ENCODE data around the gene FTO. TPM values are rescaled to one million over a fixed set of nuclear protein-coding genes. Genes with fewer than 3 reads are reported as not detected.

FTO gene
- total RNA-seq, 4 donors from 2014 or later, result 21.3 to 50.5 (median 40.8) TPM

DNA sequence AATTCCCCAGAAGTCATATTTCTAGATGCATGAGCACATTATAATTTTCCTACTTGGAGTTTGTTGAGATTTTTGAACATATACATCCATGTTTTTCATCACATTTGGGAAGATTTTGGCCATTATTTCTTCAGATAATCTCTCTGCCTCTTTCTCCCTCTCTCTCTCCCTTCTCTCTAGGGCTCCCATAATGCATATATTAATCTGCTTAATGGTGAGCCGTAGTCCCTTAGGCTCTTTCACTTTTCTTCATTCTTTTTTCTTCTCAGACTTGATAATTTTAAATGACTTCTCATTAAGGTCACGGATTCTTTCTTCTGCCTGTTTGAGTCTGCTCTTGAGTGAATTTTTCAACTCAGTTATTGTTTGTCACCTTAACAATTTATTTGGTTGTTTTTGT lies 481.1 kb downstream of the FTO start:
- Histone ChIP-seq H3K4me3 (no peak overlapping the region), H3K27ac (no peak overlapping the region), H3K27me3 (peaks cover 16% of the 10 kb centered on the region), H3K9me3 (no peaks in the 10 kb centered on the region), H3K4me1 (no peaks in the 10 kb centered on the region), H3K36me3 (no peaks in the 10 kb centered on the region)
- TF ChIP-seq, protein P1, sequence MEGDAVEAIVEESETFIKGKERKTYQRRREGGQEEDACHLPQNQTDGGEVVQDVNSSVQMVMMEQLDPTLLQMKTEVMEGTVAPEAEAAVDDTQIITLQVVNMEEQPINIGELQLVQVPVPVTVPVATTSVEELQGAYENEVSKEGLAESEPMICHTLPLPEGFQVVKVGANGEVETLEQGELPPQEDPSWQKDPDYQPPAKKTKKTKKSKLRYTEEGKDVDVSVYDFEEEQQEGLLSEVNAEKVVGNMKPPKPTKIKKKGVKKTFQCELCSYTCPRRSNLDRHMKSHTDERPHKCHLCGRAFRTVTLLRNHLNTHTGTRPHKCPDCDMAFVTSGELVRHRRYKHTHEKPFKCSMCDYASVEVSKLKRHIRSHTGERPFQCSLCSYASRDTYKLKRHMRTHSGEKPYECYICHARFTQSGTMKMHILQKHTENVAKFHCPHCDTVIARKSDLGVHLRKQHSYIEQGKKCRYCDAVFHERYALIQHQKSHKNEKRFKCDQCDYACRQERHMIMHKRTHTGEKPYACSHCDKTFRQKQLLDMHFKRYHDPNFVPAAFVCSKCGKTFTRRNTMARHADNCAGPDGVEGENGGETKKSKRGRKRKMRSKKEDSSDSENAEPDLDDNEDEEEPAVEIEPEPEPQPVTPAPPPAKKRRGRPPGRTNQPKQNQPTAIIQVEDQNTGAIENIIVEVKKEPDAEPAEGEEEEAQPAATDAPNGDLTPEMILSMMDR (IDR thresholded peaks at IDR 0.05), result no peak
- TF ChIP-seq POLR2AphosphoS5 (IDR thresholded peaks at IDR 0.05) (no peak), EP300 (IDR thresholded peaks at IDR 0.05; ENCODE audit: low read depth) (no peak), POLR2A (IDR thresholded peaks at IDR 0.05) (no peak)
- 69 to 80% methylated on average over 2 of the region's 2 CpGs for WGBS, 2 donors (ENCODE audit: low coverage in 1 of 2)
- in situ Hi-C loops (cut with MboI; ENCODE audit: low pct_ligation_motif_present in 1 of 4, low pct_unique_long_range_greater_than_20kb in 1 of 4, low sequenced_read_pairs in 3 of 4), result no loop called here
- intact Hi-C loops (cut with DNase I; ENCODE audit: low total_unique reads), result no loop called here
- no peak for DNase-seq

DNA sequence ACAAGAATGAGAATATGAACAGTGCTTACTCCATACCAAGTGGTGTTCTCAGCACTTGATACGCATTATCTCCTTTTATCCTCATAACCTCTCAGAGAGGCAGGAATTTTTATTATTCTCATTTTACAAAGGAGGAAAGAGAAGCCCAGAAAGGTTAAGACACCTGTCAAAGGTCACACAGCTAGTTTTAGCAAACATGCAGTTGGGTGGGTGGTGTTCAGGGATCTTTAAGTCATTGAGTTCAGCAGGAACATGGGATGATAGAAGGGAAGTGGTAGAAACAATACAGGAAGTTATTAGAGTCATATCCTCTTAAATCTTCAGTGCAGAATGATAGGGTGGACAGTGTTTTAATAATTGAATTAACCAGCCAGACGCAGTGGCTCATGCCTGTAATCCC lies 487.2 kb downstream of the FTO start:
- no peaks in the 10 kb centered on the region for H3K36me3 ChIP-seq
- no peak for TF ChIP-seq EP300 (IDR thresholded peaks at IDR 0.05; ENCODE audit: low read depth)
- no peak for TF ChIP-seq POLR2AphosphoS5 (IDR thresholded peaks at IDR 0.05)
- no peak for TF ChIP-seq POLR2A (IDR thresholded peaks at IDR 0.05)
- TF ChIP-seq, protein P1 (IDR thresholded peaks at IDR 0.05), result no peak
- WGBS, 2 donors (ENCODE audit: low coverage in 1 of 2), result 90 to 92% methylated on average over 2 of the region's 2 CpGs
- no peak for DNase-seq
- no peak overlapping the region for H3K4me3 ChIP-seq
- peaks cover 3 to 5% of the 10 kb centered on the region in 2 donors for H3K9me3 ChIP-seq
- intact Hi-C loops (cut with DNase I; ENCODE audit: low total_unique reads) (no loop called here), in situ Hi-C loops (cut with MboI; ENCODE audit: low pct_ligation_motif_present in 1 of 4, low pct_unique_long_range_greater_than_20kb in 1 of 4, low sequenced_read_pairs in 3 of 4) (no loop called here)
- H3K27ac ChIP-seq, result no peak overlapping the region
- peaks cover 24% of the 10 kb centered on the region for H3K27me3 ChIP-seq
- H3K4me1 ChIP-seq, result no peaks in the 10 kb centered on the region

DNA sequence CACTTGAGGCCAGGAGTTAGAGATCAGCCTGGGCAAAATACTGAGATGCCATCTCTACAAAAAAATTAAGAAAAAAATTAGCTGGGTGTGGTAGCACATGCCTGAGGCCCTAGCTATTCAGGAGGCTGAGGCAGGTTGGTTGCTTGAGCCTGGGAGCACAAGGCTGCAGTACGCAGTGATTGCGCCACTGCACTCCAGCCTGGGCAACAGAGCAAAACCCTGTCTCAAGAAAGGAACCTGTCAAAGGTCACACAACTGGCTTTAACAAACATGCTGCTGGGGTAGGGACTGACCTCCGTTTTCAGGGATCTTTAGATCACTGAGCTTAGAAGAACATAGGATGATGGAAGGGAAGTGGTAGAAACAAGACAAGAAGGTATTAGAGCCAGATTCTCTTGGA lies 487.6 kb downstream of the FTO start:
- Histone ChIP-seq H3K27ac (no peak overlapping the region), H3K36me3 (no peaks in the 10 kb centered on the region), H3K9me3 (peaks cover 3 to 5% of the 10 kb centered on the region in 2 donors), H3K4me1 (no peaks in the 10 kb centered on the region), H3K4me3 (no peak overlapping the region), H3K27me3 (peaks cover 22% of the 10 kb centered on the region)
- 40 to 73% methylated on average over 1 to 3 of the region's 3 CpGs for WGBS, 2 donors (ENCODE audit: low coverage in 1 of 2)
- TF ChIP-seq, protein P1 (IDR thresholded peaks at IDR 0.05), result no peak
- no peak for TF ChIP-seq POLR2A (IDR thresholded peaks at IDR 0.05)
- no peak for TF ChIP-seq EP300 (IDR thresholded peaks at IDR 0.05; ENCODE audit: low read depth)
- TF ChIP-seq POLR2AphosphoS5 (IDR thresholded peaks at IDR 0.05), result no peak
- in situ Hi-C loops (cut with MboI; ENCODE audit: low pct_ligation_motif_present in 1 of 4, low pct_unique_long_range_greater_than_20kb in 1 of 4, low sequenced_read_pairs in 3 of 4), result no loop called here
- intact Hi-C loops (cut with DNase I; ENCODE audit: low total_unique reads), result no loop called here
- no peak for DNase-seq

DNA sequence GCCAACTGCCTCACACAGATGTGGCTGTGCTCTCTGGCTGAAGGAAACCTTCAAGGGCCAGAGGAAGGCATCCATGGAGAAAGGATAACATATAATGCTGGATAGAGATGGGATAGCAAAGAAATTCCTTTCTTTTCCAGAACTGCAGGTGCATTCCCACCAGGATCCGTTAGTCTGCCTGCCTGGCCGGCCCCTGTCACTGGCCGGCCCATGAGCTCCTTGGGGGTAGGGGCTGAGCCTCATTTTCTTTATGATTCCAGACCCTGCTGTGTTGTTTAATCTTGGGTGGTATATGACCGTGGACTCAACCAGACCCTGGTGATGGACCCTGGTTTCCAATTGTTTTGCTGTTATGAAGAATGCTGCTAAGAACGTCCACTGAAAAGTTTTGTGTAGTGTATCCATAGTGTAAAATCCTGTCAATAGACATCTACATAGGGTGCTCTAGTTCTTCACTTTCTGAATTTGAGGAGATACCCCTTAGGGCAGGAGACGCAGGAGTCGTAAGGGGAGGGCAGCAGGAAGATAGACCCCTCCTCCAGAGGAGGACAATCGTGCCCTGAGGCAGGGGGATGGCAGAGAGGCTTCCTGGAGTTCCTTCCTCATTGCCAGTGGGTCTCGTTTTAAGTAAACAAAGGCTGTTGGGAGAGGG lies 489.2 kb downstream of the FTO start:
- intact Hi-C loops (cut with DNase I; ENCODE audit: low total_unique reads) (no loop called here), in situ Hi-C loops (cut with MboI; ENCODE audit: low pct_ligation_motif_present in 1 of 4, low pct_unique_long_range_greater_than_20kb in 1 of 4, low sequenced_read_pairs in 3 of 4) (no loop called here)
- peaks cover 3 to 5% of the 10 kb centered on the region in 2 donors for H3K9me3 ChIP-seq
- no peaks in the 10 kb centered on the region for H3K4me1 ChIP-seq
- H3K27ac ChIP-seq, result no peak overlapping the region
- no peaks in the 10 kb centered on the region for H3K36me3 ChIP-seq
- TF ChIP-seq POLR2A (IDR thresholded peaks at IDR 0.05), result no peak
- TF ChIP-seq, protein P1 (IDR thresholded peaks at IDR 0.05), result no peak
- no peak for TF ChIP-seq EP300 (IDR thresholded peaks at IDR 0.05; ENCODE audit: low read depth)
- TF ChIP-seq POLR2AphosphoS5 (IDR thresholded peaks at IDR 0.05), result no peak
- H3K4me3 ChIP-seq, result no peak overlapping the region
- 56 to 60% methylated on average over 1 to 9 of the region's 9 CpGs for WGBS, 2 donors (ENCODE audit: low coverage in 1 of 2)
- no peak for DNase-seq
- H3K27me3 ChIP-seq, result peaks cover 8% of the 10 kb centered on the region
